ENCODE data around the gene DRGX.

DRGX gene

GRCh38 chr10:49323896-49324270 lies 72.0 kb downstream of the DRGX start:
- DNase-seq (ENCODE audit: insufficient read length, low spot score) = no peak
- FAIRE-seq = no peak

- DNase-seq (ENCODE audit: insufficient read length, low spot score) (no peak), FAIRE-seq (no peak)
Observed at GRCh38 chr10:49323171-49323895, 72.6 kb downstream of the DRGX start.

GRCh38 chr10:49322371-49323170 lies 73.3 kb downstream of the DRGX start:
- DNase-seq (ENCODE audit: insufficient read length, low spot score) (no peak), FAIRE-seq (no peak)

GRCh38 chr10:49321021-49321420 lies 74.9 kb downstream of the DRGX start:
- DNase-seq (ENCODE audit: insufficient read length, low spot score) (no peak), FAIRE-seq (no peak)

GRCh38 chr10:49320191-49320590 lies 75.7 kb downstream of the DRGX start:
- no peak for FAIRE-seq
- no peak for DNase-seq (ENCODE audit: insufficient read length, low spot score)

- DNase-seq (ENCODE audit: insufficient read length, low spot score) = no peak
Observed at GRCh38 chr10:49319206-49319605, 76.7 kb downstream of the DRGX start.

GRCh38 chr10:49318755-49319154 lies 77.1 kb downstream of the DRGX start:
- no peak for DNase-seq (ENCODE audit: insufficient read length, low spot score)
- FAIRE-seq = no peak

More at GRCh38 chr10:49319206-49319605, 76.7 kb downstream of the DRGX start:
- FAIRE-seq = no peak

GRCh38 chr10:49318028-49318427 lies 77.9 kb downstream of the DRGX start:
- FAIRE-seq (no peak), DNase-seq (ENCODE audit: insufficient read length, low spot score) (no peak)

GRCh38 chr10:49314806-49315205 lies 81.1 kb downstream of the DRGX start:
- no peak for DNase-seq (ENCODE audit: insufficient read length, low spot score)
- FAIRE-seq = no peak
